Omental fat pad (tissue), 4 donors: ENCODE data around the gene ATXN10. TPM values are rescaled to one million over a fixed set of nuclear protein-coding genes. Genes with fewer than 3 reads are reported as not detected.

Source experiments
- ATAC-seq: fragments of 150-250 bp; one replicate; pipeline ENCODE4 v1.9.1; 2016; ENCODE audit warnings: mild to moderate bottlenecking, moderate library complexity; ENCODE audit not compliant: low FRiP score
- DNase-seq: peaks from one replicate; pipeline ENCODE4 v3.0.0-alpha.2; 2019; ENCODE audit warnings: low spot score
- total RNA-seq, 4 donors: library from RNA; depleted of rRNA; stranded (reverse); fragments of >200 nt; gene quantifications; one replicate each; pipeline ENCODE4 v1.1.0, GENCODE V29; 2016
- TF ChIP-seq, protein P1 (sequence below), 3 donors: fragments of 450-650 bp; IDR thresholded peaks; one replicate each; pipeline ENCODE4 v1.5.1; 2016 to 2017; ENCODE audit warnings: antibody characterized with exemption in 3 of 3, mild to moderate bottlenecking in 3 of 3, moderate library complexity in 2 of 3

Gene ATXN10
- total RNA-seq, 4 donors from 2014 or later, result 80.9 to 127 (median 103) TPM

DNA sequence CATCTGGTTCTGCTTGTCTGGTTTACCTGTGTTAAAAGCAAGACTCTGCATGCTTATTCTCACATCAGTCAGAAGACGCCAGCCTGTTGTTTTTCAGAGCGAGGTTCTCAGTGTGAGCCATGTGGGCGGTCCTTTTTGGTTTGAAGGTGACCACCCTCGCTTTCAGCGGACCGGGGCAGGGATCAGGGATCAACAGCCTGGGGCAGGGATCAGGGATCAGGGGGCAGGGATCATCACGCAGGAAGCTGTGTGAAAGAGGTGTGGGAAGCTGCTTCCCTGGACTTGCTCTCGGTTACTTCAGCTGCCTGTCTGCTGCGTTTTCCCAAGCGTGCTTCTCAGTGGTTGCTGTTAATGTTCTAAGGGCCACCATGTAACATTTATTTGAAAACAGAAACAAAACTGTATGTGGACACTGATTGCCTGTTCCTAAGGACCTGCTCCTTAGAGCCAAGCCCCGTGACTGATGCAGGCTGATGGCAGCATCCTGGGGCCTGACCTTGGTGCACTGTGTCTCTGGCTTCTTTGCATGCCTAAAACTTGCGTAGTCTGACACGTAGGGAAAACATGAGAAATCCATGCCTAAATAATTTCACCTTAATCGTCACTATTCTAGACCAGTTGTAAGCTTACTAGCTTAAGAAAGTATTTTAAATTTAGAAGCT is 146.9 kb downstream of the ATXN10 start:
- DNase-seq (no peak), ATAC-seq (no peak)

DNA sequence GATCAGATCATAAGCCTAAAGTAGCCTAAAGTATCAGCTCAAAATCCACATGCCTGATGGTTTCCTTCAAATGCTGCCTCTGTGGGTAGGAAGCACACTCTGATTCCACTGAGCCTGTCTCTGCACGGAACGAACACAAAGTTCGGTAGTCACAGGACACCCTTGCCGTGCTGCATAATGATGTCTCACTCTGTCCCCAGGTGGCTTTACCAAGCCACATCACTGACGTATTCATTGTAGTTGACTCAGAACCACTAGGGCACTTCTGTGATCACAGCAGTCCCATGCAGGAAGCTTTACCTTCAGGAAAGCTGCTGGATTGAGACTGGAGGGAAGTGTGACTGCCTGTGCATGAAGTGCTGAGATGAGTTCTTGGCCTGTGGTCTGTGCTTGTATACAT is 147.7 kb downstream of the ATXN10 start:
- TF ChIP-seq, protein P1, sequence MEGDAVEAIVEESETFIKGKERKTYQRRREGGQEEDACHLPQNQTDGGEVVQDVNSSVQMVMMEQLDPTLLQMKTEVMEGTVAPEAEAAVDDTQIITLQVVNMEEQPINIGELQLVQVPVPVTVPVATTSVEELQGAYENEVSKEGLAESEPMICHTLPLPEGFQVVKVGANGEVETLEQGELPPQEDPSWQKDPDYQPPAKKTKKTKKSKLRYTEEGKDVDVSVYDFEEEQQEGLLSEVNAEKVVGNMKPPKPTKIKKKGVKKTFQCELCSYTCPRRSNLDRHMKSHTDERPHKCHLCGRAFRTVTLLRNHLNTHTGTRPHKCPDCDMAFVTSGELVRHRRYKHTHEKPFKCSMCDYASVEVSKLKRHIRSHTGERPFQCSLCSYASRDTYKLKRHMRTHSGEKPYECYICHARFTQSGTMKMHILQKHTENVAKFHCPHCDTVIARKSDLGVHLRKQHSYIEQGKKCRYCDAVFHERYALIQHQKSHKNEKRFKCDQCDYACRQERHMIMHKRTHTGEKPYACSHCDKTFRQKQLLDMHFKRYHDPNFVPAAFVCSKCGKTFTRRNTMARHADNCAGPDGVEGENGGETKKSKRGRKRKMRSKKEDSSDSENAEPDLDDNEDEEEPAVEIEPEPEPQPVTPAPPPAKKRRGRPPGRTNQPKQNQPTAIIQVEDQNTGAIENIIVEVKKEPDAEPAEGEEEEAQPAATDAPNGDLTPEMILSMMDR (IDR thresholded peaks at IDR 0.05), result no peak
- DNase-seq (no peak), ATAC-seq (no peak)

More for the DNA sequence above, 146.9 kb downstream of the ATXN10 start:
- TF ChIP-seq, protein P1 (IDR thresholded peaks at IDR 0.05), result no peak

DNA sequence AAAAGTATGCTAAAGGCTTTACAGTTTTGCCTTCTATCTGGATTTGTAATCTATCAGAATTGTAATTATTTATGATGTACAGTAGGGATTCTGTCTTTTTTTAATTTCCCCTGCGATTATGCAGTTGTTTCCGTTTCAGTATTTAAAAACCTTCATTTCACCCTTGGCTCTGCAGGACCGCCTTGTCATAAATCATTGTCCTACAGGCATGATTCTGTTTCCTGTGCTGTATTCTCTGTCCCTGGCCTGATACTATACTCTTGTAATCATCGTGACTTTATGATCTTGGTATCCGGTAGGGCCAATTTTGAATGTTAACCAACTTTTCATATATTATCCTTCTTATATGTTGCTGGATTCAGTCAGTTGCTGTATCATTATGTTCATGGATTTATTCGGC is 151.7 kb downstream of the ATXN10 start:
- DNase-seq (no peak), ATAC-seq (no peak)
- TF ChIP-seq, protein P1 (IDR thresholded peaks at IDR 0.05), result no peak

DNA sequence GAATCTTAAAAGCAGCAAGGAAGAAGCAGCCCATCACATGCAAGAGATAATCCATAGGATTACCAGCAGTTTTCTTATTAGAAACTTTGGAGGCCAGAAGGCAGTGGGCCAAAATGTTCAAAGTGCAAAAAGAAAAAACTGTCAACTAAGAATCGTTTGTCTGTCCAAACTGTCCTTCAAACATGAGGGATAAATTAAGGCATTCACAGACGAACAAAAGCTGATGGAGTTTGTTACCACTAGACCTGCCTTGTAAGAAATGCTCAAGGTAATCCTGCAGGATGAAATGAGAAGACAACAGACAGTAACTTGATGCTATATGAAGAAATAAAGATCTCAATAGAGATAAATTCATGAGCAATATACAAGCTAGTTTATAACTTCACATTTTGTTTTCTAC is 154.9 kb downstream of the ATXN10 start:
- TF ChIP-seq, protein P1 (IDR thresholded peaks at IDR 0.05), result no peak
- DNase-seq (no peak), ATAC-seq (no peak)

DNA sequence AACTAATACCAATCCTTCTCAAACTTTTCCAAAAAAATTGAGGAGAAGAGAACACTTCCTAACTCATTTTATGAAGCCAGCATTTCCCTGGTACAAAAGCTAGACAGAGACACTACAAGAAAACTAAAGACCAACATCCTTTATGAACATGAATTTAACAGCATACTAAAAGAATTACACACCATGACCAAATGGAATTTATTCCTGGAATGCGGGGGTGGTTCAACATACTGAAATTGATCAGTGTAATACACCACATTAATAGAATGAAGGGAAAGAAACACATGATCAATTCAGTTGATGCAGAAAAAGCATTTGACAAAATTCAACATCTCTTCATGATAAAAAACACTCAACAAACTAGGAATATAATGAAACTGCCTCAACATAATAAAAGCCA is 157.2 kb downstream of the ATXN10 start:
- no peak for ATAC-seq
- no peak for DNase-seq
- TF ChIP-seq, protein P1 (IDR thresholded peaks at IDR 0.05), result no peak

DNA sequence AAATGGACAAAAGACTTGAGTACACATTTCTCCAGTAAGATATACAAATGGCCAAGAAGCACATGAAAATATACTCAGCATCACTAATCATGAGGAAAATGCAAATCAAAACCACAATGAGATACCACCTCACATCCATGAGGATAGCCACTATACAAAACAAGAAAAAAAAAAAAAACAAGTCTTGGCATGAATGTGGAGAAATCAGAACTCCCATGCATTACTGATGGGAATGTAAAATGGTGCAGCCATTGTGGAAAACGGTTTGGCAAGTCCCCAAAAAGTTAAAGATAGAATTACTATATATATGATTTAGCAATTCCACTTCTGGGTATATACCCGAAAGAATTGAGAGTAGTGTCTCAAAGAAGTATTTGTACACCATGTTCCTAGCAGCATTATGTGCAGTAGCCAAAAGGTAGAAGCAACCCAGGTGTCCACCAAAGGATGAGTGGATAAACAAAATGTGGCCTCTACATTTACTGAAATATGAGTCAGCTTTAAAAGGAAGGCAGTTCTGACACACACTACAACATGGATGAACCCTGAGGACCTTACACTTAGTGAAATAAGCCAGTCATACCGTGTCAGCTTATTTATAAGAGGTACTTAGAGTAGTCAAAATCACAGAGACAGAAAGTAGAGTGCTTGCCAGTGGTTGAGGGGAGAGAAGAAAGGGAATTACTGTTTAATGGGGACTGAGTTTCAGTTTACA is 159.1 kb downstream of the ATXN10 start:
- TF ChIP-seq, protein P1 (IDR thresholded peaks at IDR 0.05), result no peak
- no peak for DNase-seq
- ATAC-seq, result no peak

DNA sequence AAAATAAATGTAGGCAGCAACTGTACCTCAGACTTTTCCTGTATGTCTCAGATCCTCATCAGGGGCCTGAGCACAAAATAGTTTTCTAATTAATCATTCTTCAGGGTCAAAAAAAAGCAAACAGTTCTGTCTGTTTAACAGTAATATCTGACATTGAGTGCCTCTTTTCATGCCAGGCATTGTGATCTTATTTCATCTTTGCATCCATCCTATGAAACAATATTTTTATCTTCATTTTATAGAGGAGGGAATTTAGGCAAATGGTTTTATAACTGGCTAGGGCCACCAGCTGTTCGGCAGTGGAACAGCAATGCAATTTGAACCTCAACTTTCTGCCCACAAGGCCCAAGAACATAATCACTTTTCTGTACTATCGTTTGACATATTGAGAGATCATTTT is 159.8 kb downstream of the ATXN10 start:
- DNase-seq (no peak), ATAC-seq (no peak)
- TF ChIP-seq, protein P1 (IDR thresholded peaks at IDR 0.05), result no peak
